GM21367 (cell line): ENCODE measurements around the gene CSRP3.

ENCODE experiments used
- ATAC-seq: cut with Tn5 transposase; IDR thresholded peaks from one replicate; pipeline ENCODE4 v1.9.1; 2021; ENCODE audit not compliant: unreplicated experiment

CSRP3 gene

DNA sequence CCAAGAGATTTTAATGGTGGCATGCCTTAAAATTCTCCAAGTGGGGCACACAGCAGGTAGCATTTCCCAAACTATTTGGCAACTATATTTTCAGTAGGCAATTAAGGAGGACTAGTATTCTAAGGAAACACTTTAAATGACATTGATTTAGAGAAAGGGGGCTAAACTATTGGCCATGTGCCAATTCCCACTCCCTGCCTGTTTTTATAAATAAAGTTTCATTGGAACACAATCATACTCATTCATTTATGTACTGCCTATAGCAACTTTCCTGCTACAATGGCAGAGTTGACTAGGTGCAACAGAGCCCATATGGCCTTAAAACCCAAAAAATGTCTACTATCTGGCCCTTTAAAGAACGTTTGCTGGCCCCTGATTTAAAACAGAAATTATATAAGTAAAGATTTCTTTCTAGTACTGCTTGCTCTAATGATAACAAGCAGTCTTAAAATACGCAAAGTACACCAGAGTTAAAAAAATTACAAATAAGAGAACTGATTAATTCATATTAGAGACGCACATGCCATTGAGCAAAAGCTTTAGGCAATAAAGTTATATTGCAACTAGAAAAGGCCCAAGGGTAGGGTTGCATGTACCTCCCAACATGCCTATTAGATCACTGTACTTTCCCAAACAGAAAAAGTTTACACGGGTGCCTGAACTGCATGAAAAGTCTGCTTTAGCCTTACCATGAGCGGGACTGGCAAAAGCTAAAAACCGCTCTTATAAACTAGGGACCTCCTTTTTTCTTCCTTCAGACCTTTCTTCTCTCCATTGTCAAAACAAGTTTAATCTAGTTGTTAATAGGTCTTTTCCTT is 24.8 kb upstream of the CSRP3 start:
- ATAC-seq: no peak

GRCh38 chr11:19225581-19225980 is 23.8 kb upstream of the CSRP3 start:
- no peak for ATAC-seq

GRCh38 chr11:19225123-19225522 is 23.3 kb upstream of the CSRP3 start:
- ATAC-seq: no peak

- no peak for ATAC-seq
Observed at GRCh38 chr11:19220903-19221724, 19.3 kb upstream of the CSRP3 start.

DNA sequence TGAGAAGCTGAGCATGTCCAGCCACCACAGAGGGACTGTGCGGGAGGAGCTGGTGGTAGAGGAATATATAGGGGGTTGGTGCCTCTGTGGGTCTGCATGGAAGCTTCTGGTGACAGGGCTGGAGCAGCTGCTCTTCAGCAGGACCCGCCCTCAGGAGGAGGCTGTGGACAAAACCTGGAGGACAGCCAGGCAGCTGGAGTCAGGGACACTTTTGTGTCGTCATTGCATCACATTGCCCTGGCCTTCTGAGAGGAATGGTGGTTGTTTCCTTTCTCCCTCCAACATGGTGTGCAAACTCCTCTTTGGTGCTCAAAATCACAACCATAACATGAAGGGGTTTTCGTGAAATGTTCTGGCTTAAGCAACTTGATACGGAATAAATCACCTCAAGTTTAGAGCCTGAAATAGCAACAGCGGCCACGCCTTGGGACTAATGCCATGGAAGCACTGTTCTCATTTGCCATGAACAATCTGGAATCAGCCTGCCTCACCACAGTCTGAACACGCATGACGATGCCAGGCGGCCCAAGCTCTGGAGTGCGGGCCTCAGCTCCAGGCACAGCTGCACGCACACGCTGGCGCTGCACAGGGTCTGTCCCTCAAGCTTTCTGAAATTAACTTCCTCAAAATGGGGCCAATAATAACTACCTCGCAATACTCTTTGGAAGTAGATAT is 17.1 kb upstream of the CSRP3 start:
- ATAC-seq: no peak

GRCh38 chr11:19218216-19218615 is 16.4 kb upstream of the CSRP3 start:
- ATAC-seq: no peak

- ATAC-seq: no peak
Observed at GRCh38 chr11:19216709-19217374, 15.1 kb upstream of the CSRP3 start.

DNA sequence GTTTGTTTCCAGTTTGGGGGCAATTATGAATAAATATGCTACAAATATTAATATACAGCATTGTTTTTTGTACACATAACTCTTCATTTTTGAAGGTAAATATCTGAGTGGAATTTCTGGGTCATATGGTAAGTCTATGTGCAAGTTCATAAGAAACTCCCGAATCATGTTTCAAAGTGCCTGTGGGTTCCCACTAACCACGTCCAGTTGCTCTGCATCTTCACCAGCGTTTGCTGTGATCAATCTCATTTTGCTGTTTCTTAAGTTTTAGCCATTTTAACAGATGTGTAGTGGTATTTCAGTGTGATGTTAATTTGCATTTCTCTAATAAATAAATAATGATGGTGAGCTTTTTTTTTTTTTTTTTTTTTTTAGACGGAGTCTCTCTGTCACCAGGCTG is 14.2 kb upstream of the CSRP3 start:
- no peak for ATAC-seq

GRCh38 chr11:19209617-19210370 is 8.0 kb upstream of the CSRP3 start:
- no peak for ATAC-seq

DNA sequence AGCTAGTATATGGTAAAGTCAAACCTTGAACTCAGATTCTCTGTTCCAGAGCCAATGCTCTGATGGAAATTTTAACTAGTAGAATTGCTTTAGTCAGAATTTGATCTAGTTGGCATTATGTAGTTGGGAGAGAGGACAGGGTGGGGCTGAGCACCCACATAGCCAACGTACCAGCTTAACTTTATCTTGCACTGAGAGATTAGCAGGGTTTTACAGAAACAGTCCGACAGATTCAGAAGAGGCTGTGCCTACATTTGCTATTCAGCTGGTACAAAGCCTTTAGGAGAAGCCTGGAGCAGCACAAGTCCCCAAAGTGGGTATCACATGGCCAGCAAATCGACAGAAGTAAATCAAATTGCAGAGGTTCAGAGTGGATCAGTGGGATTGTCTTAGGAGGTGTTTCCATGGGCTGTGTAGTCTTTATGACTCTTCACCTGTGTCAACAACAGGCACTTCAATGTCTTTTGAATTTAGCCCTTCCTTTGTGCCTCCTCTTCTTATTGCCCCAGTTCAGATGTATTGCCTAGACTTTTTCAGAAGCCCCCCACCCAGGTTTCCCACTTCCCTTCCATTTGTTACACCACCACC is 7.3 kb upstream of the CSRP3 start:
- ATAC-seq: no peak

- no peak for ATAC-seq
Observed at GRCh38 chr11:19208181-19208580, 6.4 kb upstream of the CSRP3 start.

DNA sequence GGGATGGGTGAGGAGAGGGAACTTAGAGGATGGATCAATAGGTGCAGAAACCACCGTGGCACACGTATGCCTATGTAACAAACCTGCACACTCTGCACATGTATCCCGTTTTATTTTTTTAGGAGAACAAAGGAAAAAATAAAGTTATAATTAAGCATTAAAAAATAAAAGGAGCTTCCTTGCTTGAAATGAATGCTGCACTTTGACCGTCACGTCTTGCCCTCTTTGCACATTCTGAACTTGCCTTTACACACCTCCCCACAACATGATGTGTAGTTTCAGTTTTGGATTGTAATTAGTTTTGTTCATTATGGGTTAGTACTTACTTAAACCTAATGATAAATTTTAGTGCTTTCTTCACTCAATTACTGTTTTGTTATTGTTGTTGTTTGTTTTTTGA is 3.1 kb upstream of the CSRP3 start:
- no peak for ATAC-seq

DNA sequence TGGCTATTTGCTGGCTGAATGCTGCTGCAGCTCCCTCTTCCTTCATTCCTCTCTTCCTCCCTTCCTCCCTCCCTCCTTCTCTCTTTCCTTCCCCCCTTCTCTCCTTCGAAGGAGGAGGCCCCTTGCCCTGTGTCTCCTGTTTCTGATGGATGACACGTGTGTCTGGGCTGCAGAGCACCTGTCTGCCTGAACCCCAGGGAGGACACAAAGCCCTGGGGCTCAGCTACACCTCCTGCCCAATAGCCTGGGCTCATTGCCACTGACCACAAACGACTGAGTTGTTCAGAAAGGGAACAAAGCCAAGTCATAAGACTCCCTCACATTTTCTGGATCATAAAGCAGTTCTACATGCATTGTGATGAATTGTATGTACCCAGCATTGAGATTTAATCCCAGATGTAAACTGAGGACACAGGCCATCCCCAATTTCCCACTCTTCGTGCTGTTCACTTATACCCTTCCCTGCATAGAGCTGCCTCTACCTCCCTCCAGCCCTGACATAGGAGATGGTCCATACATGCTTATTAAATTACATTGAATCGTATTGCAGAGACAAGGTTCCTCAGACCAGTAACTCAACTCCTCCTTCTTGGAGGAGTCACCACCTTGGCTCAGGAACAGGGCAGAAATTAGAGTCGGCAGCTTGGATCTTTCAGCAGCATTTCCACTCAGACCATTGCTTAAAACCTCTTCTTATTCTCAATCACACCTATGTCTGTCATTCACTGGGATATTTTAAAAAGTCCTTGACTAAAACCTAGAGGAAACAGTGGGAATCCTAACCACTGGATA is 1.2 kb downstream of the CSRP3 start:
- ATAC-seq: no peak

DNA sequence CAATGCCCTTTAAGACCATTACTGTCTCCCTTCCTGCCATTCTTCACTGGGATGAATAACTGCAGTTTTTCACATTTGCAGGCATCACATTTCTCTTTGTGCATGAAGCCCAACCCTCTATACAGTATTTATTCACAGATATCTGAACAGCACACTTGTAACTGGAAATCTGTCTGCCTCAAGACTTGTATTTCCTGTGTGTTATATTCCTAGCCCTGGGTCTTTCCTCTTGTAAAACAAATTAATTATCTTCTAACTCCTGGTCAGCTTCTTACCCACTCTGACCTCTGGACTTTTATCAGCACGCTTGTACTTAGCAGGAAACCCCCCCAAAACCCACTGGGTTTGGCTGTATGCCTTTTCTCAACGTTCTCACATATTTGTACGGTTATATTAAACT is 2.0 kb downstream of the CSRP3 start:
- no peak for ATAC-seq

- ATAC-seq: no peak
Observed at GRCh38 chr11:19199048-19199447, 2.7 kb downstream of the CSRP3 start.

GRCh38 chr11:19196432-19196831 is 5.4 kb downstream of the CSRP3 start:
- no peak for ATAC-seq

- ATAC-seq: no peak
Observed at GRCh38 chr11:19194620-19195308, 7.0 kb downstream of the CSRP3 start.

GRCh38 chr11:19193916-19194315 is 7.9 kb downstream of the CSRP3 start:
- no peak for ATAC-seq
